Head of caudate nucleus (tissue), 42 donors: ENCODE data around the gene TSEN15.
A peak's percentile ranks its signal among the peaks of the same experiment; 100 is the strongest.

Experiments
- DNase-seq, 42 donors: peaks; one replicate each; pipeline versions ENCODE4 v3.0.0 to v3.0.0-alpha.2; 2020 to 2021; ENCODE audit warnings: mixed read lengths in 7 of 42
- intact Hi-C: fragments of 100-400 bp; cut with DNase I; formaldehyde crosslinking; loops from one replicate; pipeline ENCODE4 v1.15.0; 2022

The TSEN15 gene

DNA sequence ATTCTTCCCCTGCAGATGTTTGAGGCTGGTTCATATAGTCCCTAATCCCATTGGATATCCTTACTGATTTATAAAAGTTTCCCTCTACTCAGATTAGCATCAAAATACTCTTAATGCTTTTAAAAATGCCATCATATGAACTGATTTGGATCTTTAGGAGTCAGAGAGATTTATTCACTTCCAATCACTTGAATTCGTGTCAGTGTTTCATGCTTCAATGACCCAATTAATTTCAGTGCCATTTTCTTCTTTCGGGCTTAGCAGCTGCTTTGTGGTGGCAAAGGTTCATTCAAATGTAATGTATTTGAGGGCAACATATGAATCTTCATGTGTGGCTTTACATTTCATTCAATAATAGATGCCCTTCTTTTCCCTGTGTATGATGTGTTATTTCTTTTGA is 2.2 kb upstream of the TSEN15 start:
- DNase-seq: no peak
- intact Hi-C loops: no loop called here

DNA sequence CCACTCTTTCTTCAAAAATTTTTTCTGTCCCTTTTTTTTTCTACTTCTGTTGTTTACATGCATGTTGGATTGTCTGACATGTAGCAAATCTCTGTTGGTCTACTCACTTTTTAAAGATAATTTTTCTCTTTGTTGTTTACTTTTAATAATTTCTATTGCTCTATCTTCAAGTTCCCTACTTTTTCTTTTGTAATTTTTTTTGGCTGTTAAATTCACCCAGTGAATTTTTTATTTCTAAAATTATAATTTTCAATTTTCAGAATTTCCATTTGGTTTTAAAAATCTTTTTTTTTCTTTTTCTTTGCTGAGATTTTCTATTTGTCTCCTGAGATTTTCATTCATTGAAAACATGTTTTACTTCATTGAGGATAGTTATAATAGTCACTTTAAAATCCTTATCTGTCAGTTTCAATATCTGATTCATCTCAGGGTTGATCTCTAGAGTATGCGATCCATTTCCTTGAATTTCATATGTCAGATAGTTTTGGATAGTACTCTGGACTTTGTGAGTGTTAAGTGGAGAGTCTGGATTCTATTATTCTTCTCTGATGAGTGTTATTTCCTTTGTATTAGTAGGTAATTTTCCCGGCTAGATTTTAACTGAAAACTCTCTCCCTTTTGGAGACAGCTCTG is 1.6 kb upstream of the TSEN15 start:
- intact Hi-C loops: loop anchor here (10.0 kb wide), 1 partner anchor 395 kb away; the partner anchor contains the start of gene APOBEC4
- no peak for DNase-seq

DNA sequence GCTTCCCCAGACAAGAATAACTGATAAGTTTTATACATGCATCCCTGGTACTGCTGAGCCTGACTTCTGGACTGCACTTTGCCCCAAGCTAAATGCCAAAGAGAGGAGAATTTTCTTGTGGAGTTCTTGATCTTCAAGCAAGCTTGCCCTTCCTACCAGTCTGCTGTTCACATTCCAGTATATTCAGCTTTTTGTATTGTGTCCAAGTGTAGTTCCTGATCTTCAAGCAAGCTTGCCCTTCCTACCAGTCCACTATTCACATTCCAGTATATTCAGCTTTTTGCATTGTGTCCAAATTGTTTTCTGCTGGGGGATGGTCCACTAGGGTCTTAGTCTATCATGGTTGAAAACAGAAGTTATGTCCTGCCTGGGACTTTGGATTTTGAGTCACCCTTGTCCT is 894 bp upstream of the TSEN15 start:
- intact Hi-C loops: loop anchor here (10.0 kb wide), 1 partner anchor 396 kb away; the partner anchor contains the start of gene APOBEC4
- no peak for DNase-seq

DNA sequence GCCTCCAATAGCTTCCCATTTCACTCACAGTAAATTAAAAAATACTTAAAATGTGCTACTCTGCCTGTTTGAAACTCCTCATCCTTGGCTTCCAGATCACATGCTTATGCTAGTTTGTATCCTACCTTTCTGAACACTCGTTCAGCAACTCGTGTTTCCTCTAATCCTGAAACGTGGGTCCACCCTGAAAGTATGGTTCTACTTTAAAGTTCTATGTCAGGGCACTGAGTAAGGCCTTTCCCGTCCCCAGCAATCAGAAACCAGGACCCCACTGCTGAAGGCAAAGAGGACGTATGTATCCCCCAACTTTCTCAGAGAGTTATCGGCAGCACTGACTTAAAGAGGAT is 419 bp upstream of the TSEN15 start:
- DNase-seq: peak in 1 of 42 donors; percentile 30
- intact Hi-C loops: loop anchor here (10.0 kb wide), 1 partner anchor 396 kb away; the partner anchor contains the start of gene APOBEC4

DNA sequence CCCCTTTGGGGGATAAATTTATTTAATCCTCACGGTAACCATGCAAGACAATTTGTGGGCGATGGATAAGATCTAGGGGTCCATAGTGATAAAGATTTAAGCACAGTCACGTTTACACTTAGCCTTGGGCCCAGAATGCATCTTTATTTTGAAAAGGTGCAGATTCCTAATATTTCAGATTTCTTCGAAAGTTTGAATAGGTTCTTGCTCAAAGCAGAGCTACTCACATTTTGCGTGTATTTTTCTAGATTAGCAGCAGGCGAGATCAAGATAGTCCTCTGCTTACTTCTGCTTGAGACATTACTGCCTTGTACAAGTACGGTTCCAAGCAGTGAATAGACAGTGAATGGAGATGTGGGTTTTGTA is 647 bp downstream of the TSEN15 start:
- intact Hi-C loops: loop anchor here (10.0 kb wide), 1 partner anchor 397 kb away; the partner anchor contains the start of gene APOBEC4

DNA sequence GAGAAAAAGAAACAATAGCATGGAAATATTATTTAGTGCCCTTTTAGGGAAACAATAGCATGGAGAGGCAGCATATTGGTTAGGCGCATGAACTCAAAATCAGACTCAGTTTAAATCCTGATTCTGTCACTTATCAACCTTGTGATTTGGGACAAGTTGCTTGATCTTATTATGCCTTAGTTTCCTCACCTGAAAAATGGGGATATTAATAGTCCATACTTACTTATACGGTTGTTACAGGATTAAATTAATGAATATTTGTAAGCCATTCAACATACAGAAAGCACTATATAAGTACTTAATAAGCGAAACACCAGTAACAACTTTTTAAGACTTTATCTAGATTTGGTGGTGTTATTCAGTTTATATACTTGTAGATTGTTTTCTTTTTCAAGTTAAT is 1.2 kb downstream of the TSEN15 start:
- intact Hi-C loops: loop anchor here (10.0 kb wide), 1 partner anchor 398 kb away; the partner anchor contains the start of gene APOBEC4
- DNase-seq: no peak

More for the DNA sequence above, 647 bp downstream of the TSEN15 start:
- DNase-seq: no peak

DNA sequence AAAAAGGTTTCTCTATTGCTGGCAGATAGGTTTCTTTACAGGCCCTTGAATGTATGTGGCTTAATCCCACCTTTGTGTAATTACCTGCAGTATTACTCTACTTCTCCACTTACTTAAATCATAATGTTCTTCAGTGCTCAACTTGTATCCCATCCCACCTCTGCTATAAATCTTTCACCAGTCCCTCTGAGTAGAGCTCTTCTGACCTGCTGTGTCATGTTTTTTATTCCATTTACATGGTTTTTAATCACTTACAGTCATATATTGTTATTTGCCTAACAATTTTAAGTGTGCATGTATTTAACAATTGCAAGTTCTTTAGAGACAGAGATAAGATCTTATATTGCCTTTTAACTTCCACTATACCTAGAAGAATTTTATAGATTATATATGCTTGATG is 2.4 kb downstream of the TSEN15 start:
- DNase-seq: no peak
- intact Hi-C loops: loop anchor here (10.0 kb wide), 1 partner anchor 399 kb away; the partner anchor contains the start of gene APOBEC4

DNA sequence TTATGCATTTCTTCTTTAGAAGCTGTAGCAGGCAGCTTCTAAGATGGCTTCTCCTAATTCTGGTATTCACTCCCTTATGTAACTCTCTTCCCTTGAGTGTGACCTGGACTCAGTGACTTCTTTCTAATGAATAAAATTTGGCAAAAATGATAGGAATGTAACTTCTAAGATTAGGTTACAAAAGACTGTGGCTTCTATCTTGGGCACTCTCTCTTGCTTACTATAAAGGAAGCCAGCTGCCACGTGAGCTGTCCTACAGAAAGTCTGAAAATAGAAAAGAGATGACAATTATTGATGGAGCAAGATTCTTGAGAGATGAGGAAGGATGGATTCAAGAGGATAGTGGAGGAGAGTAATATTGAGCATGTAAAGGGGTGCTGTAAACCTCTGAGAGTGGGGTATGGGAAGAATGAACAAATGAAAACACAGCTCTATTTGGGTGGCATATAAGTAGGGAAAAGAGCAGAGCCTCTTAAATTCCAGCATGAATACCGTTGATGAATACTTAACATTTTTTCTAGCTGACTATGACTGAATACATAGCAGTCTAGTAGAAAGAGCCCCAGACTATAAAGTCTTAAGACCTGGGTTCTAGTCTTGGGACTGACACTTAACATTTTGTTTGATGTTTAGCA is 5.5 kb downstream of the TSEN15 start:
- intact Hi-C loops: loop anchor here (10.0 kb wide), 1 partner anchor 402 kb away; the partner anchor contains the start of gene APOBEC4
- DNase-seq: no peak

DNA sequence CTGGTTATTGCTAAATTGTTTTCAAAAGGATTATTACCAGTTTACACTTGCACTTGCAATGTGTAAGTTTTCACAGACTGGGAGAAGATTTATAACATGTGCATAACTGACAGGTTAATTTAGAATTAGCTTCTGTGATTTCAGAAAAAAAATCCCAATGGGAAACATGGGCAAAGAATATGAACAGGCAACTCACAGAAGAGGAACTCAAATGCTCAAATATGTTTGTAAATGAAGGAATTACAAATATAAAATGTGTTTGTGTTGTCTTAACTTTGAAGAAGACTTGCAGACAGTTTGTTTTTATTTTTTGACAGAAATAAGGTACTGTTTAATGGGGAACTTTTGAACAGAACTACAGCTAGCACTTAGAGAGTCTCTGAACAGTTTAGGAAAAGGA is 8.4 kb downstream of the TSEN15 start:
- no peak for DNase-seq
- intact Hi-C loops: loop anchor here (10.0 kb wide), 1 partner anchor 405 kb away; the partner anchor contains the start of gene APOBEC4

DNA sequence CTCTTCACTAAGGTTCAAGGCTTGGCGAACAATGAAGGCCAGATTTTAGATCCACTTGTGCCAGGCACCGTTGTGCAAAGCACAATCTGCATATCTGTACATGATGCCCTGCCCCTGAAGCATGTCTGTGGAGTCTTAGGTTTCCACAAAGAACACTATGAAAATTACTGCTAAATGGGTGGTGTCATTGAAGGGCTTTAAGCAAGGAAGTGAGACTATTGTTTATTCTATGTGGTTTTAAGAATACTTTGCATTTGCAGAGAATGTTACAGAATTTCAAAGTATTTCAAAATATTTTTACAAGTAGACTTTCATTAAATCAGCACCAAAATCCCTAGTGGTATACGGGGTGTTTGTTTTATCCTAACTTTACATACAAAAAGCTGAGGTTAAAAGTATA is 8.8 kb downstream of the TSEN15 start:
- intact Hi-C loops: no loop called here
- DNase-seq: no peak

DNA sequence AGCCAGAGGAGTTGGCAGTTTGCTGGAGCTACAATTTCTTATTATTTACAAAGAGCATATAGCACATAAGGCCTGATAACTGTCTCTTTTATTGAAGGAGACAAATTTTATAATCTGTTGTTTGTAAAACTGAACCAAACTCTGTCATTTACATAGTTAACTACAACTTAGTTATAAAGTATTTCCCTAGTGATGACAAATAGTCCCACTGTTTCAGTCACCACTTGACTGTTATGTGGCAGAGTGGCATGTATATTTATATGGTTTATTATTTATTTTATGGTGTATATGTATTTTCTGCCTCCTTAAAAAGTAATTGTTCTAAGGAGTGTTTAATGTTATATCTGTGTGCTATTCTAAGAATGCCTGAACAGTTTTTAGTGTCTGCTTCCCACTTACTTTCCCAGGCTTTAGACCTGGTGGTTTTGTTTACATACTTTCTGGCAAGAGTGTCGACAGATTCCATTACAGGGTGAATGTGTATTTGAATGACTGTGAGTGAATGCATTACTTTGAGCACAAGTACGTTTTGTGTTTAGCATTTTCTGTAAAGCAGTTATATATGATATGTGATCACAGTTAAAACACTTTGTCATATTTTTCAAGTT is 10.0 kb downstream of the TSEN15 start:
- DNase-seq: no peak
- intact Hi-C loops: no loop called here

DNA sequence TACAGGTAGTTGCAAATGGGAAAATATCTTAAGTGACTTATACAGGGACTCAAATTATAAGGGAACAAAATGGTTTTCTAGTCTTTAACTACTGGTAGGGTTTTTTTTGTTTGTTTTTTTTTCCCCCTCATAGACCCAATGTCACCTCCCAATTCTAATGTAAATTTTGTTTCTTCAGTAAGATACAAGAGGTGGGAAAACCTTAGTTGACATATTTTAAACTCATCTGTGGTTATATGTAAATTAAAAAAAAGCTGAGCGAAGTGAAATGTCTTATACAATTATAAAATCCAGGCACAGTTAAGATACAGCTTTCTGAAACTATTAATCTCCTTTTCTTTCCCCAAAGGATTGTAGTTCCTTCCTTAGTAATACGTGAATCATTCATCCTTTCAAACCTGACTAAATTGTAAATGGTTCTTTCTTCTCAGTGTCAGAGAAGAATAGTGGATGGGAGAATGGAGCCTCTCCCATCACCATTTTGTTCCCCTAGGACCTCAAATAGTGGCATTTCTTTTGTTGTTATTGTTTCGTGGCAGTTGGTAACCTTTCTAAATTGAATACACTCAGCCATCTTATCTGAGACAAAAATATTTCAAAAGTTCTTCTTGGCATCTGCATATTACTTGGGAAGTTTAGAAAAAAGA is 11.2 kb downstream of the TSEN15 start:
- intact Hi-C loops: no loop called here
- DNase-seq: no peak

DNA sequence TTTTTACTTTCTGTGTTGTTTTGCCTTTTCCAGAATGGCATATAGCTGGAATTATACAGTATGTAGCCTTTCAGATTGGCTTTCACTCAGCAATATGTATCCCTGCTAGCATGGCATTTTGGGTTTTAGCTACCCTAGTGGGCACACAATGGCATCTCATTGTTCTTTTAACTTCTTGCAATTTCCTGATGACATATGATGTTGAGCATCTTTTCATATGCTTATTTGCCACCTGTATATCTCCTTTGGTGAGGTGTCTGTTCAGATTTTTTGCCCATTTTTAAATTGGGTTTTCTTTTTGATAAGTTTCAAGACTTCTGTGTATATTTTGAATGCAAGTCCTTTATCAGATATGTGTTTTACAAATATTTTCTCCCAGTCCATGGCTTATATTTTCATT is 14.0 kb downstream of the TSEN15 start:
- DNase-seq: no peak
- intact Hi-C loops: no loop called here

DNA sequence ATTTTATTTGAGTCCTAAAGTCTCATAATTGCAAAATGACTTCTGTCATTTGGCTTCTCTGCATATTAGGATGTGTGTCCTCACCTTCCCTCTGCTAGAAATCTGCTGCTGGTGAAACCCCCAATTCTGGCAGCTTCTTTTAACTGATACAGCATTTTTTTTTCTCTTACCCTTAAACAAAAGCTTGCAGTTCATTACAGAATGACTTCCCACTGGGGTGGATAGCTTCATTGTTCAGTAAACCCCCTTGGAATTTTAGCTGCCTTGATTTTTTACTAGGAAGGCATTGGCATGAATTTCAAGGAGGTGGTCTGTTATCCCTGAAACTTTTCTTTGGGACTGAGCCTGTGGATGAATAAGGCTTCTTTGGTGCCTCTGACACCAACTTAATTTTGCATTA is 16.8 kb downstream of the TSEN15 start:
- intact Hi-C loops: no loop called here
- no peak for DNase-seq

DNA sequence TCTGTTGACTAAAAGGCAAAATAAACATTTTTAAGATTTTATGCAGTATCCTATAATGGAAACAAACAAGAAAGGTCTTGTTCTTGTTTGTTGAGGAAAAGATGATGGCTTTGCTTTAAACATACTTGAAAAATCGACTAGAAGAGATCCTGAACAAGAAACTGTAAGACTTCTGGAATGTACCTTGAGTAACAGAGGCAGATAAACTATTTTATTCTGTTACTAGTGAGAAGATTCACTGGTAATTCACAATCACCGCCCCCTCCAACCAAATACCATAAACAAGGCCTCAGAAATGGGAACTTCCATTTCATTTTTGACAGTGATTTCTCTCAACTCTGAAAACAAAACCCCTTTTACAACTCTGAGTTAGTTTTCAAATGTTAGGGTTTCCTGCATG is 18.1 kb downstream of the TSEN15 start:
- intact Hi-C loops: loop anchor here (10.0 kb wide), 1 partner anchor 595 kb away; no protein-coding TSS in a partner anchor
- no peak for DNase-seq

DNA sequence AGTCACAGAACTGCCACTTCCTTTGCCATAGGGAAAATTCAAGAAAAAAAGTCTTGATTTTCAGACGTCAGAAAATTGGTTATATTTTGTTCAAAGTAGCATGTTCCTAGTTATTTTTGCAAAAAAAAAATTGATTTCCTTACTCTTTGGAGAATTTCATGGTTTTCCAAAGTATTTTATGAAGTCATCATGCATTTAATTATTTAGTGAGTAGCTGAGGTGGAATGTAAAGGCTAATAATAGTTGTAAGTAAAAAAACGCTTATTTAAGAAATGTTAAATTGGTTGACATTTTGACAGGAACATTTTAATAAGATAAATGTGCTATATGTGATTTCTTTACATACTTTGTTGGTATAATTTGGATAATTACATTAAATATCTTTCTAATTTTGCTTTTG is 20.8 kb downstream of the TSEN15 start:
- intact Hi-C loops: loop anchor here (10.0 kb wide), 1 partner anchor 592 kb away; no protein-coding TSS in a partner anchor
- no peak for DNase-seq

DNA sequence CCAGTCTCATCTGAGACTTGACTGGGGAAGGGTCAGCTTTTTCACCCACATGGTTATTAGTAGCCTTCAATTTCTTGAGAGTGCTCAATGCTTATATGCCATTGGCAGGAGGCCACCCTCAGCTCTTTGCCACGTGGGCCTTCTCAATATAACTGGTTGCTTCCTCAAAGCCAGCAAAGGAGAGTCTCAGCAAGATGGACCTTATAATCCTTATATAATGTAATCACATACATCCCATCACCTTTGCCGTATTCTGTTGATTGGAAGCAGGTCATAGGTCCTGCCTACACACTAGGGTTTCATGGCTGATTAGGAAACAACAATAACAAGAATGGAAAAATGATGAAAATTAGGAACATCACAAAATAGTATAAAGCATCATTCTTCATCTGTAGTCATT is 22.9 kb downstream of the TSEN15 start:
- intact Hi-C loops: loop anchor here (10.0 kb wide), 1 partner anchor 590 kb away; no protein-coding TSS in a partner anchor
- no peak for DNase-seq

DNA sequence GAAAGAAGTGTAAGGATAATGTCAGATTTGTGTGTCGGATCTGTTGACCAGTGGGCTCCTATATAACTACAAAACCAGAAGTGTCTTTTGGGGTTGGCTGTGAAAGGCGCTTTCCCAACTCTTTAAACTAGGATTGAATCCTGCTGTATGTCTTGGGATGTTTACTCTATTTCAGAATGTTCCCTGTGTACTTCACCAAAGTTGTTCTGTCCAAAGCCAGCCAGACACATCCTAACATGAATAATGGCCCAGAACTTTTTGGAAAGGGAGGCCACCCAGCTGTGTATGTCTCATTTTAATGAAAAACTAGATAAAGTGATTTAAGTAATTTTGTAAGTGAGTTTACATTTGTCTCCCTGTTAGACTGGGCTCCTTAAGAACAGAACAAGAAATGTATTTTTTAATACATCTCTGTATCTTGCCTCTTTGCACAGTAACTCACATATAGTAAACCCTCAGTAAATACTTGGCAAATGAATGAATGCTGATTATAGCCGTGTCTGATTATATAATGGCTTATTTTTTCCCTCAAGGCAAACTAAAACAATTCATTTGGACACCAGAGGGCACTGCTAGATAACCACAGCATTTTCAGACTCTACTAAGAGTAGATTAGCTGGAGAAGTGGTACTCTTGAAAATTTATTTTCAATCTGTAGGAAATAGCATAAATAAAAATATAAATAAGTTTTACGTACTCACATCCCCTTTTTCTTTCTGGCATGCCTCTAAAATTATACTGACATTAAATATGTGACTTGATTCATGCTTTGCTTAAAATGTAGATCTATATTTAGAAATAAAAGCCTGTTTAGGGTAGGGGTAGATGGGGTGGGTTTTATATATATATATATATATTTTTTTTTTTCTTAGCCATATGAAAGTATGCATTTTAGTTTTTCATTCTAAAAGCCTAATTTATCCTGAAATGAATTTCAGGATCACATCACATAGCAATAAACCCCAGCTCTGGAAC is 23.8 kb downstream of the TSEN15 start:
- intact Hi-C loops: loop anchor here (5.0 to 10.0 kb wide), 2 partner anchors 147 to 589 kb away; no protein-coding TSS in a partner anchor
- peak in 24 of 42 donors; percentile 10 to 82 (median 56) for DNase-seq
